ENCODE measurements around the gene ACOT11.

DNA sequence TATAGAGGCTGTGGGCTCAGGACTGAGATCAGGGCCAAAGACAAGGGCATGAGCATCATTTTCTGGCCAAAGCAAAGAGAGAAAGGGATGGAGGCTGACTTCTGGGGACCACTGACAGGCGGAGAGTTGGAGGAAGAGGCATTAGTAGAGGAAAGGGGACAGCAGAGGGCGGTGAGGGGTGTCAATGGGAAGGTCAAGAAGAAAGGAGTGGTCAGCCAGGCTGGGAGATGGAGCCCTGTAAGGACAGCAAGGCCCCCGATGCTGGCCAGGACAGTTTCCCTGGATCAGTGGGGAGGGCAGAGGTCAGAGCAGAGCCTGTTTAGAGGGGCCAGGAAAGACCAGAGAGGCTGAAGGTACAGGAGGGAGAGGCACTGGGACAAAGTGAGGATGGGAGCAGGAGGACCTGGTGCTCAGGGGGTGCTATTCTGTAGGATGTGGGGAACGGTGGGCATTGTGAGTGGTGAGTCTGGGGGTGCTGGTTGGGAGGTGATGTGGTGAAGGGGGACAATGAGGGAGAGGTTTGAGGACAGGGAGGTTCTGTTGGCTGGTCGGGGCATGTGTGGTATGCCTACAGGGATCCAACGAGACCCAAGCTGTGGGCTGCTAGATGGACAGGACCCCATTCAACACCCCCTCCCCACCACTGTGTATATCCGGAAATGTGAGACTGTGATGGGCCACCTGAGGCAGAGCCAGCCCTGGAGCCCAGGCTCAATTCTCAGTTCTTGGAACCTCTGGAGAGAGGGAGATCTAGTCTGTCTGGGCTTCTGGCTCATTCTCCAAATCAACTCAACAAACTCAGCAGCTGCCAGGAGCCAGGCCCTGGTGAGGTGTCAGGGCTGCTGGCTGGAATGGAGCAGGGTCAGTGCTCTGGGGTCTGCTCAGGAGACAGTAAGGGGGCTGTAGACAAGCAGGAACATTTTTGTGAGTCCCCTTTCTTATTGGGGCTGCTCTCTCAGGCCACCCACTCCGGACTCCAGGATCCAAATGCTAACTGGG is 76.7 kb downstream of the ACOT11 start:
- TF ChIP-seq, protein P1, sequence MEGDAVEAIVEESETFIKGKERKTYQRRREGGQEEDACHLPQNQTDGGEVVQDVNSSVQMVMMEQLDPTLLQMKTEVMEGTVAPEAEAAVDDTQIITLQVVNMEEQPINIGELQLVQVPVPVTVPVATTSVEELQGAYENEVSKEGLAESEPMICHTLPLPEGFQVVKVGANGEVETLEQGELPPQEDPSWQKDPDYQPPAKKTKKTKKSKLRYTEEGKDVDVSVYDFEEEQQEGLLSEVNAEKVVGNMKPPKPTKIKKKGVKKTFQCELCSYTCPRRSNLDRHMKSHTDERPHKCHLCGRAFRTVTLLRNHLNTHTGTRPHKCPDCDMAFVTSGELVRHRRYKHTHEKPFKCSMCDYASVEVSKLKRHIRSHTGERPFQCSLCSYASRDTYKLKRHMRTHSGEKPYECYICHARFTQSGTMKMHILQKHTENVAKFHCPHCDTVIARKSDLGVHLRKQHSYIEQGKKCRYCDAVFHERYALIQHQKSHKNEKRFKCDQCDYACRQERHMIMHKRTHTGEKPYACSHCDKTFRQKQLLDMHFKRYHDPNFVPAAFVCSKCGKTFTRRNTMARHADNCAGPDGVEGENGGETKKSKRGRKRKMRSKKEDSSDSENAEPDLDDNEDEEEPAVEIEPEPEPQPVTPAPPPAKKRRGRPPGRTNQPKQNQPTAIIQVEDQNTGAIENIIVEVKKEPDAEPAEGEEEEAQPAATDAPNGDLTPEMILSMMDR (IDR thresholded peaks at IDR 0.05): no peak
- no peak for TF ChIP-seq POLR2A (IDR thresholded peaks at IDR 0.05)

Data from breast epithelium (tissue), 3 donors.